GM18511 (cell line): ENCODE measurements around the gene STX8.
A peak's percentile ranks its signal among the peaks of the same experiment; 100 is the strongest.
"Not testable (repeated sequence)": the region's sequence is repeated elsewhere in the genome, so short reads cannot be mapped to it uniquely, and the experiment has no call there.

Source experiments
- ATAC-seq: cut with Tn5 transposase; IDR thresholded peaks from one replicate; pipeline ENCODE4 v1.9.1; 2021; ENCODE audit warnings: mild to moderate bottlenecking, moderate library complexity; ENCODE audit not compliant: unreplicated experiment

The STX8 gene

DNA sequence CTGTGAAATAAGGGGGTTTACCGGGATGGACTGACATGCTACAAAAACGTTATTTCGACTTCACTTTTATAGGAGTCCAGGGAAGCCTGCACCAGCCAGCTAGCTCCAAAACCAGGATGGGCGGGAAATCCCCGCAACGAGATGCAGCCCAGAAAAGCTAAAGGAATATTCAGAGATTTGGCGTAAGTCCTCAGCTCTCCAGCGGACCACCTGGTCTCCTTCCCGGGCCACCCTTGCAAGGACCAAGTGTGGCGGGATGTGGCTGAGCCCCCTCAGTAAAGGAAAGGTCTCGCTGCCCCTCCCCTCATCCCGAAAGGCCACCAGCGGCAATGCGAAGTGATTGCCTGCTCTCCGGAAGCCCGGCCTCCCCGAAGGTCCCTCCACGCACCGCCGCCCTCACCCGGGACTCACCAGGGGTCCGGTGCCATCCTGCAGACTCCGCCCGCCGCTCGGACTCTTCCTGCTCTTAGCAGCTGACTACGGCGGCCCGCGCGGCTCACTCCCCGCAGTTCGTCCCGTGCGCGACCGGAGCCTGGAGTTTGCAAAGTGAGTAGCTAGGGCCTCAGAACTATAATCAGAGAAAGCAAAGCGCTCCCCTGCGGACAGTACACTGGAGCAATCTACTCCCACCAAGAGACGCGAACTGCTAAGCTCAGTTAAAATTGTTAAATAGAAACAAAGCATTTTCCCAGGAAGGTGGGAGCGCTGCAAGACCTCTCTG, at the start of gene STX8:
Gene STX8 (minus strand): TSS at position 440 of the 721 bp plus-strand sequence. CDS start 12 bp downstream, at position 428.
- ATAC-seq = peak; percentile 78

- ATAC-seq = no peak
Measured at GRCh38 chr17:9622961-9623360, 47.3 kb upstream of the STX8 start.

GRCh38 chr17:9615486-9615885, 39.9 kb upstream of the STX8 start:
- no peak for ATAC-seq

GRCh38 chr17:9612006-9612405, 36.4 kb upstream of the STX8 start:
- ATAC-seq = no peak

DNA sequence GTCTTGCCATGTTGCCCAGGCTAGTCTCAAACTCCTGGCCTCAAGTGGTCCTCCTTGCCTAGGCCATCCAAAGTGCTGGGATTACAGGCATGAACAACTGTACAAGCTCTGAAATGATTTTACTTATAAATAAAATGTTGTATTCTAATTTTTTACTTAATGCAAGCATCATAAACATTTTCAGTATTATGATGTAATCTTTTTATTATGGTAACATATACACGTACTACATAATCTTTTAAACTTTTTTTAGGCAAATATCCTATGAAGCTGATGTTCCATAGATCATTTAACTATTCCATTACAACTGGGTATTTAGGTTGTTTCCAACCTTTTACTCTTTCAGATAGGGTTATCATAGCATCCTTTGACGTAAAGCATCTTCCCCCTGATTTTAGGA, 35.9 kb upstream of the STX8 start:
- ATAC-seq = no peak

- ATAC-seq = not testable (repeated sequence)
Measured at GRCh38 chr17:9607058-9607457, 31.4 kb upstream of the STX8 start.

DNA sequence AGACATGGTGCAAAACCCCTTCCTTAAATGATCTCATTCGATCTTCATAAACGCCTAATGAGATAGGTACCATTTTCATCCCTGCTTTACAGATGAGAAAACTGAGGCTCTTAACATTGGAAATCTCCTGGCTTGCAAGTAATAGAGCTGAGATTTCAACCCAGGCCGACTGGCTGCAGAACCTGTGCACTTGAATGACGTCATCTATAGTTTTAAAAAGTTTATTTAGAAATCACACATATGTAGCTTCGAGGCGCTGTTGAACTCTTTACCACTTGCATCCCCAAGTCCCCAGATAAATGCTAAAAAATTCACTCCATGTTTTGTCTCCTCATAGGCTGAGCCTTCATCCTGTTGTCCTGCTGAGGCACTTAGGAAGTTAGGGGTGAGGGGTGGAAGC, 30.8 kb upstream of the STX8 start:
- ATAC-seq = no peak

DNA sequence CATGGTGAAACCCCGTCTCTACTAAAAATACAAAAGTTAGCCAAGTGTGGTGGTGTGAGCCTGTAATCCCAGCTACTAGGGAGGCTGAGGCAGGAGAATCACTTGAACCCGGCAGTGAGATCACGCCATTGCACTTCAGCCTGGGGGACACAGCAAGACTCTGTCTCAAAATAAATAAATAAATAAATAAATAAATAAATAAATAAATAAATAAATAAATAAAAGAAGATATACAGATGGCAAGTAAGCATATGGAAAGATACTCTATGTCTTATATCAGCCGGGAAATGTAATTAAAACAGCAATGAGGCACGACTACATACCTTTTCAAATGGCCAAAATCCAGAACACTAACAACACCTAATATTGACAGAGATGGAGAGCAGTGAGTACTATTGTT, 29.0 kb upstream of the STX8 start:
- ATAC-seq = not testable (repeated sequence)

GRCh38 chr17:9598661-9599060, 23.0 kb upstream of the STX8 start:
- ATAC-seq = no peak

GRCh38 chr17:9597638-9598037, 22.0 kb upstream of the STX8 start:
- not testable (repeated sequence) for ATAC-seq

DNA sequence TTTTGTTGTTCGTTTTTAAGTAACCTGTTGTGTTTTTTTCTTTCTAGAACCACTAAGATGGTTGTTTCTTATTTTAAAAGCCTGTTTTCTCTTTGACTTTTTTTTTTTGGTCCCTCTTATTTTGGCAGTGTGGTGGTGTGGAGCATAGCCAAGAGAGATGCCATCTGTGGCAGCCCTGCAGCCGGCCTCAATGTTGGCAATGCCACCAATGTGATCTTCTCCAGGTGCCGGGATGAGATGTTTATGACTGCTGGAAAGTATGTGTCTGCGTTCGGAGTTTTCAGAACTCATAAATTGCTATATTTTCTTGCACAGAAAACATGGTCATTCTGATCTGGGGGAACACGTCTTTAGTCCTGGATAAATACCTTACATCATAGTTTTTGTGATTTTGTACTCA, 18.4 kb upstream of the STX8 start:
- ATAC-seq = no peak

GRCh38 chr17:9587969-9588656, 12.5 kb upstream of the STX8 start:
- no peak for ATAC-seq

GRCh38 chr17:9577373-9577709, 1.7 kb upstream of the STX8 start:
- no peak for ATAC-seq

- peak; percentile 60 for ATAC-seq
Measured at GRCh38 chr17:9576521-9577372, 1.1 kb upstream of the STX8 start, which contains the start of gene CFAP52. TSS of gene CFAP52 (plus strand) at chr17:9576642. CDS start at chr17:9576696, 54 bp downstream.

DNA sequence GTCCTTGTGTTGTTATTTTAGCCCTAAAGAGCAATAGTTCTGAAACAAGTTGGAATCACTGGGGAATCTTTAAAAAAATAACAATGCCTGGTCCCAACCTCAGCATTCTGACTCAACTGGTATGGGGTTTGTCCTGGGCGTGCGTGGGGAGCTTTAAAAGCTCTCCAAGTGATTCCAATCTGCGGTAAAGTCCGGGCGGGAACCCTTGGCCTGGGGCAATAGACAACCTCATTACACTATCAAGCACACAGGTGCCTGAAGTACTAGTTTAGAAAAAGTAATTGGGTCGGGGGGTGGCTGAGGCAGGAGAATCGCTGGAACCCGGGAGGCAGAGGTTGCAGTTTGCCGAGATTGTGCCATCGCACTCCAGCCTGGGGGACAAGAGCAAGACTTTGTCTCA, 4.4 kb downstream of the STX8 start:
- ATAC-seq = no peak

- no peak for ATAC-seq
Measured at GRCh38 chr17:9568957-9569588, 6.5 kb downstream of the STX8 start.

DNA sequence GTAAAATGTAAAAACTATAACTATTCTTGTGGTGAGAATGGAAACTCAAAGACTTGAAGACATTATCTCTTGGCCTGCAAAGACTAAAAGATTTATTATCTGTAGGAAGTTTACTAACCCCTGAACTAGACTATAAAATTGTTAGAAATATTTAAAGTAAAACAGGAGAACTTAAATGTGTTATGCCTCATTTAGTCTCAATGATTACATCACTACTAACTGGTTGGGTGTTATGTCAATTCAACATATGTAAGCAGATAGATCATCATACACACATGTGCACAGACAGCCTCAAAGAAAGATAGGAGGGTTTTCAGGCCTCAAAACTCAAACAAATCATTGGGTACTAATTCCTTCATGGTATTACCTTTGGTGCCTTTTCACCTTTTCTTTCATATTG, 7.6 kb downstream of the STX8 start:
- no peak for ATAC-seq

GRCh38 chr17:9566739-9567138, 8.9 kb downstream of the STX8 start:
- ATAC-seq = not testable (repeated sequence)

DNA sequence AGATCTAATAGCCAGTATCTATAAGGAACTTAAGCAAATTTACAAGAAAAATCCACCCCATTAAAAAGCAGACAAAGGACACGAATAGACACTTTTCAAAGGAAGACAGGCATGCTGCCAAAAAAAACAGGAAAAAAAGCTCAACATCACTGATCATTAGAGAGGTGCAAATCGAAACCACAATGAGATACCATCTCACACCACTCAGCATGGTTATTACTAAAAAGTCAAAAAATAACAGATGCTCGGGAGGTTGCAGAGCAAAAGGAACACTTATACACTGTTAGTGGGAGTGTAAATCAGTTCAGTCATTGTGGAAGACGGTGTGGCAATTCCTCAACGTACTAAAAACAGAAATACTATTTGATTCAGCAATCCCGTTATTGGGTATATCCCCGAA, 9.6 kb downstream of the STX8 start:
- ATAC-seq = no peak

DNA sequence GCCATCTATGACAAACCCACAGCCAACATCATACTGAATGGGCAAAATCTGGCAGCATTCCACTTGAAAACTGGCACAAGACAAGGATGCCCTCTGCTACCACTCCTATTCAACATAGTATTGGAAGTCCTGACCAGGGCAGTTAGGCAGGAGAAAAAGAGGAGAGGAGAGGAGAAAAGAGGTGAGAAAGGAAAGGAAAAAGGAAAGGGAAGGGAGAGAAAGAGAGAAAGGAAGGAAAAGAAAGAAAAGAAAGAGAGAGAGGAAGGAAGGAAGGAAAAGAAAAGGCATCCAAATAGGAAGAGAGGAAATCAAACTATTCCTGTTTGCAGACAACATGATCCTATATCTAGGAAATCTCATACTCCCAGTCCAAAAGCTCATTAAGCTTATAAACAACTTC, 11.5 kb downstream of the STX8 start:
- no peak for ATAC-seq

GRCh38 chr17:9557857-9558256, 17.8 kb downstream of the STX8 start:
- no peak for ATAC-seq
